ENCODE results near the gene CNTNAP2.

- TF ChIP-seq RBM22 (IDR thresholded peaks at IDR 0.05; ENCODE audit: low read depth, low read length, poor library complexity, severe bottlenecking) (no peak), HNRNPL (IDR thresholded peaks at IDR 0.05; ENCODE audit: low read depth, low read length) (no peak), ZNF785 (CRISPR knock-in tag; IDR thresholded peaks at IDR 0.05) (no peak), NR3C1 (CRISPR knock-in tag; IDR thresholded peaks at IDR 0.05) (no peak), GTF3C2 (IDR thresholded peaks at IDR 0.05; ENCODE audit: borderline replicate concordance, extremely low read depth, insufficient read length) (no peak)
Observed at GRCh38 chr7:146492017-146492416, 375.4 kb downstream of the CNTNAP2 start.
